ENCODE results near the gene AANAT. TPM values are rescaled to one million over a fixed set of nuclear protein-coding genes. Genes with fewer than 3 reads are reported as not detected.

Gene AANAT
- total RNA-seq (not detected), polyA plus RNA-seq (not detected)

GRCh38 chr17:76467366-76467765 is at the start of gene AANAT:
AANAT (plus strand) TSS chr17:76467603; CDS start chr17:76468747, 1,144 bp downstream.
- no peaks in the 10 kb centered on the region for H3K9me3 ChIP-seq (ENCODE audit: control insufficient read depth in 4 of 4, low read length in 3 of 4)
- TF ChIP-seq CTCF (IDR thresholded peaks at IDR 0.05; ENCODE audit: low read depth, low read length, missing input control) (no peak), JUND (IDR thresholded peaks at IDR 0.05) (no peak), HNF4G (IDR thresholded peaks at IDR 0.05) (no peak), YY1 (IDR thresholded peaks at IDR 0.05) (no peak), GABPA (IDR thresholded peaks at IDR 0.05 in 1 of 2, conservative IDR thresholded peaks at IDR 0.05 in 1 of 2) (no peak), SP1 (IDR thresholded peaks at IDR 0.05) (no peak), NR2F2 (IDR thresholded peaks at IDR 0.05) (no peak), HNF4A (conservative IDR thresholded peaks at IDR 0.05) (no peak), EGR1 (IDR thresholded peaks at IDR 0.05; ENCODE audit: low read depth in 2 of 2) (no peak), MAX (IDR thresholded peaks at IDR 0.05) (no peak), FOXA1 (IDR thresholded peaks at IDR 0.05) (no peak)
- TF ChIP-seq, protein P1, sequence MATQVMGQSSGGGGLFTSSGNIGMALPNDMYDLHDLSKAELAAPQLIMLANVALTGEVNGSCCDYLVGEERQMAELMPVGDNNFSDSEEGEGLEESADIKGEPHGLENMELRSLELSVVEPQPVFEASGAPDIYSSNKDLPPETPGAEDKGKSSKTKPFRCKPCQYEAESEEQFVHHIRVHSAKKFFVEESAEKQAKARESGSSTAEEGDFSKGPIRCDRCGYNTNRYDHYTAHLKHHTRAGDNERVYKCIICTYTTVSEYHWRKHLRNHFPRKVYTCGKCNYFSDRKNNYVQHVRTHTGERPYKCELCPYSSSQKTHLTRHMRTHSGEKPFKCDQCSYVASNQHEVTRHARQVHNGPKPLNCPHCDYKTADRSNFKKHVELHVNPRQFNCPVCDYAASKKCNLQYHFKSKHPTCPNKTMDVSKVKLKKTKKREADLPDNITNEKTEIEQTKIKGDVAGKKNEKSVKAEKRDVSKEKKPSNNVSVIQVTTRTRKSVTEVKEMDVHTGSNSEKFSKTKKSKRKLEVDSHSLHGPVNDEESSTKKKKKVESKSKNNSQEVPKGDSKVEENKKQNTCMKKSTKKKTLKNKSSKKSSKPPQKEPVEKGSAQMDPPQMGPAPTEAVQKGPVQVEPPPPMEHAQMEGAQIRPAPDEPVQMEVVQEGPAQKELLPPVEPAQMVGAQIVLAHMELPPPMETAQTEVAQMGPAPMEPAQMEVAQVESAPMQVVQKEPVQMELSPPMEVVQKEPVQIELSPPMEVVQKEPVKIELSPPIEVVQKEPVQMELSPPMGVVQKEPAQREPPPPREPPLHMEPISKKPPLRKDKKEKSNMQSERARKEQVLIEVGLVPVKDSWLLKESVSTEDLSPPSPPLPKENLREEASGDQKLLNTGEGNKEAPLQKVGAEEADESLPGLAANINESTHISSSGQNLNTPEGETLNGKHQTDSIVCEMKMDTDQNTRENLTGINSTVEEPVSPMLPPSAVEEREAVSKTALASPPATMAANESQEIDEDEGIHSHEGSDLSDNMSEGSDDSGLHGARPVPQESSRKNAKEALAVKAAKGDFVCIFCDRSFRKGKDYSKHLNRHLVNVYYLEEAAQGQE (IDR thresholded peaks at IDR 0.05): no peak
- H3K36me3 ChIP-seq (ENCODE audit: control insufficient read depth in 4 of 4, insufficient read depth in 3 of 4, low read depth in 1 of 4, low read length in 3 of 4): peaks cover 0 to 13% (median 2%) of the 10 kb centered on the region in 4 donors
- peaks cover 0 to 4% (median 0%) of the 10 kb centered on the region in 4 donors for H3K4me1 ChIP-seq (ENCODE audit: control insufficient read depth in 4 of 4, insufficient read depth in 4 of 4, low read length in 3 of 4)
- no peaks in the 10 kb centered on the region for H3K27me3 ChIP-seq (ENCODE audit: control insufficient read depth in 4 of 4, insufficient read depth in 4 of 4, low read length in 3 of 4)
- H3K4me3 ChIP-seq (ENCODE audit: low read depth in 1 of 3, low read length in 3 of 3): no peak within 1 kb of the TSS
- no peak within 1 kb of the TSS for H3K27ac ChIP-seq (ENCODE audit: low read depth in 1 of 2, low read length in 2 of 2)
- WGBS: 83% methylated on average over 11 of the region's 11 CpGs
- DNase-seq (ENCODE audit: low spot score): no peak
- H3K9ac ChIP-seq (ENCODE audit: low read depth in 1 of 2, low read length in 2 of 2): no peak within 1 kb of the TSS

- H3K9ac ChIP-seq (ENCODE audit: low read depth in 1 of 2, low read length in 2 of 2): no peak overlapping the region
- H3K36me3 ChIP-seq (ENCODE audit: control insufficient read depth in 4 of 4, insufficient read depth in 3 of 4, low read depth in 1 of 4, low read length in 3 of 4): no peaks in the 10 kb centered on the region
- peaks cover 0 to 8% (median 0%) of the 10 kb centered on the region in 4 donors for H3K4me1 ChIP-seq (ENCODE audit: control insufficient read depth in 4 of 4, insufficient read depth in 4 of 4, low read length in 3 of 4)
- no peak overlapping the region for H3K27ac ChIP-seq (ENCODE audit: low read depth in 1 of 2, low read length in 2 of 2)
- no peak for DNase-seq (ENCODE audit: low spot score)
- no peaks in the 10 kb centered on the region for H3K27me3 ChIP-seq (ENCODE audit: control insufficient read depth in 4 of 4, insufficient read depth in 4 of 4, low read length in 3 of 4)
- H3K4me3 ChIP-seq (ENCODE audit: low read depth in 1 of 3, low read length in 3 of 3): no peak overlapping the region
- WGBS: 91% methylated on average over 17 of the region's 17 CpGs
- H3K9me3 ChIP-seq (ENCODE audit: control insufficient read depth in 4 of 4, low read length in 3 of 4): no peaks in the 10 kb centered on the region
- TF ChIP-seq TAF1 (conservative IDR thresholded peaks at IDR 0.05) (no peak), FOXA2 (IDR thresholded peaks at IDR 0.05) (no peak), EGR1 (IDR thresholded peaks at IDR 0.05; ENCODE audit: low read depth in 2 of 2) (no peak), SP1 (IDR thresholded peaks at IDR 0.05) (no peak), RXRA (IDR thresholded peaks at IDR 0.05) (no peak), JUND (IDR thresholded peaks at IDR 0.05) (no peak), RAD21 (IDR thresholded peaks at IDR 0.05) (no peak), CTCF (IDR thresholded peaks at IDR 0.05; ENCODE audit: low read depth, low read length, missing input control) (no peak), HNF4A (conservative IDR thresholded peaks at IDR 0.05) (no peak), HNF4G (IDR thresholded peaks at IDR 0.05) (no peak), YY1 (IDR thresholded peaks at IDR 0.05) (no peak)
- TF ChIP-seq, protein P2, sequence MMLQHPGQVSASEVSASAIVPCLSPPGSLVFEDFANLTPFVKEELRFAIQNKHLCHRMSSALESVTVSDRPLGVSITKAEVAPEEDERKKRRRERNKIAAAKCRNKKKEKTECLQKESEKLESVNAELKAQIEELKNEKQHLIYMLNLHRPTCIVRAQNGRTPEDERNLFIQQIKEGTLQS (IDR thresholded peaks at IDR 0.05): no peak
- TF ChIP-seq, protein P1 (IDR thresholded peaks at IDR 0.05): no peak
Observed at GRCh38 chr17:76419576-76420260, 47.7 kb upstream of the AANAT start.

Measured in liver (tissue), 9 donors.